Ovary (tissue), 3 donors: Measurements from ENCODE around the gene CDHR2.

ENCODE experiments used
- POLR2A ChIP-seq: fragments of 450-650 bp; IDR thresholded peaks from one replicate; pipeline ENCODE4 v1.6.1; 2017; ENCODE audit warnings: antibody characterized with exemption, mild to moderate bottlenecking, moderate library complexity
- TF ChIP-seq, protein P1 (sequence below), 3 donors: fragments of 450-650 bp in 2 of 3; fragments of 200-600 bp in 1 of 3; IDR thresholded peaks; one replicate each; pipeline versions ENCODE4 v1.5.1 to v1.8.0; 2016 to 2022; ENCODE audit warnings: antibody characterized with exemption in 3 of 3, mild to moderate bottlenecking in 1 of 3
- donor health status: DM: no; HTN: no; CAD: no.

DNA sequence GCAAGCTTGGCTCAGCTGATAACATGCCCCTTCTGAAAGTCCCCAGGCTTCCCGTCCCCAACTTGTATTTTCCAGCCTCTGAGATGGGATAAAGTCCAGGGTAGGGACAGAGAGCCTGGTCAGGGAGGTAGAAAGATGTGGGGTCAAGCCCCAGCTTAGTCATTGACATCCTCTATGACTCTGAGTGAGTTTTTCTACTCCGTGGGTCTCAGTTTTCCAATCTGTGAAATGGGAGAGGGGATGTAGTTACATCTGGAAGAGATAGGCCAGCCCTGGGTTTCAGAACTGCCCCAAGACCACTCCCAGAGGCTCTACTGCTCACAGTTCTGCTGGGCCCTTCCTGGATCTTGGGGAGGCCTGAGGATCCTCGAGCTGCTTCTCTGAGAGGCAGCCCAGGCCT is 57.7 kb downstream of the CDHR2 start:
- TF ChIP-seq, protein P1, sequence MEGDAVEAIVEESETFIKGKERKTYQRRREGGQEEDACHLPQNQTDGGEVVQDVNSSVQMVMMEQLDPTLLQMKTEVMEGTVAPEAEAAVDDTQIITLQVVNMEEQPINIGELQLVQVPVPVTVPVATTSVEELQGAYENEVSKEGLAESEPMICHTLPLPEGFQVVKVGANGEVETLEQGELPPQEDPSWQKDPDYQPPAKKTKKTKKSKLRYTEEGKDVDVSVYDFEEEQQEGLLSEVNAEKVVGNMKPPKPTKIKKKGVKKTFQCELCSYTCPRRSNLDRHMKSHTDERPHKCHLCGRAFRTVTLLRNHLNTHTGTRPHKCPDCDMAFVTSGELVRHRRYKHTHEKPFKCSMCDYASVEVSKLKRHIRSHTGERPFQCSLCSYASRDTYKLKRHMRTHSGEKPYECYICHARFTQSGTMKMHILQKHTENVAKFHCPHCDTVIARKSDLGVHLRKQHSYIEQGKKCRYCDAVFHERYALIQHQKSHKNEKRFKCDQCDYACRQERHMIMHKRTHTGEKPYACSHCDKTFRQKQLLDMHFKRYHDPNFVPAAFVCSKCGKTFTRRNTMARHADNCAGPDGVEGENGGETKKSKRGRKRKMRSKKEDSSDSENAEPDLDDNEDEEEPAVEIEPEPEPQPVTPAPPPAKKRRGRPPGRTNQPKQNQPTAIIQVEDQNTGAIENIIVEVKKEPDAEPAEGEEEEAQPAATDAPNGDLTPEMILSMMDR (IDR thresholded peaks at IDR 0.05): no peak
- no peak for TF ChIP-seq POLR2A
